HCT116 (cell line): ENCODE results near the gene CACNA1E.

Source experiments
- CTCF ChIP-seq, 3 experiments: fragments of 200-600 bp in 1 of 3; sonication (generic) in 1 of 3; IDR thresholded peaks in 2 of 3; conservative IDR thresholded peaks in 1 of 3; 2 replicates each; pipeline ENCODE4 v1.5.1; 2012 to 2017; ENCODE audit warnings: low read depth in 2 of 3, low read length in 2 of 3, antibody characterized with exemption in 1 of 3, borderline replicate concordance in 1 of 3, control low read depth in 1 of 3, mild to moderate bottlenecking in 1 of 3, mixed read lengths in 1 of 3, mixed run types in 1 of 3, moderate library complexity in 1 of 3; ENCODE audit not compliant: insufficient read depth in 1 of 3
- FOSL1 ChIP-seq: IDR thresholded peaks from 2 replicates; pipeline ENCODE4 v1.6.1; 2012; ENCODE audit warnings: low read depth

GRCh38 chr1:181643631-181644030 is 160.3 kb downstream of the CACNA1E start:
- TF ChIP-seq FOSL1 (no peak), CTCF (IDR thresholded peaks at IDR 0.05 in 2 of 3, conservative IDR thresholded peaks at IDR 0.05 in 1 of 3; ENCODE audit: borderline replicate concordance in 1 of 3, insufficient read depth in 1 of 3, low read depth in 2 of 3, low read length in 2 of 3) (no peak)
